SH-SY5Y (cell line): ENCODE measurements around the gene DLK1.

Experiments used
- GATA2 ChIP-seq: IDR thresholded peaks from 2 replicates; pipeline ENCODE4 v1.6.1; 2011; ENCODE audit warnings: mild to moderate bottlenecking, low read depth, low read length
- GATA3 ChIP-seq: IDR thresholded peaks from 2 replicates; pipeline ENCODE4 v1.6.1; 2011; ENCODE audit warnings: low read depth, mild to moderate bottlenecking, low read length, moderate library complexity

Gene DLK1

DNA sequence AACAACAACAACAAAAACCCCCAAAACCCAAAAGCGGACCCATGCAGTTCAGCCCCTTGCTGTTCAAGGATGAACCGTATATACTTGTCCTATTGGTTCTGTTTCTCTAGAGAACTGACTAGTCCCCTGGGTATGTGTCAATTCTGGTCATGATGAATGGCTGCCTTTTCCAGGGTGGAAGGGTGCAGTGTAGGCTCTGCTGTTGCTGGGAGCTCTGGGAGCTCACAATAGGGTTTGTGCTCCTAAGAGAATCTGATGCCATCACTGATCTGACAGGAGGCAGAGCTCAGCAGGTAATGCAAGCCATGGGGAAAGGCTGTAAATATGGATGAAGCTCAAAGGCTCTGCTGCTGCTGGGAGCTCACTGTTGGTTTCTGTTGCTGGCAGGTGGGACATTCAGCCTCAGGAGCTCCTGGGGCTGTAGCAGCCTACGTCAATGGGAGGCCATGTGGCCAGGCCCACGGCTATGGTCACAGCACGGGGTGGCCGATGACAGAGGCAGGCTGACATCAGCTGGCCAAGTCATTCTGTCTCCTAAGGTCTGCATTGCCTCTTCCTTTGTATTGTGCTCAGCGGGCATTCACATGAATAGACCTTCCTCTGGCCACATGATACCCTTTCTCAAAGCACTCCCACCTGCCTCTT, 37.9 kb downstream of the DLK1 start:
- TF ChIP-seq GATA3 (no peak), GATA2 (no peak)

DNA sequence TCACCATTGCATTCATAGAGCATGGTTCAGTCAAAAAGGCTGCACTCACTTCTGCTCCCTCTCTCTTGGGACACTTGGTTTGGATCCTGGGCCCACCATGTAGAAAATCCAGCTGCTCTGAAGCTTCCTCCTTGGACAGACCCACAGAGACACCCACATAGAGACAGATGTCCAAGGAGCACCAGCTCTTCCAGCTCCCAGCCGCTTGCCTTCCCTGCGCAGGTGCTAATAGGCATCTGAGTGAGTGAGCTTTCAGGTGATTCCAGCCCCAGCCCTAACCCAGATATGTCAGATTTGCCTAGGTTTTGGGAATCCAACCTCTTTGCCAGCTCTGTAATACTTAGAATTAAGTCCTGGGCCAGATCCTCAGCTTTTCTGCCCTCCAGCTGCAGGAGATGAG, 38.6 kb downstream of the DLK1 start:
- TF ChIP-seq GATA3 = no peak
- TF ChIP-seq GATA2 = no peak

DNA sequence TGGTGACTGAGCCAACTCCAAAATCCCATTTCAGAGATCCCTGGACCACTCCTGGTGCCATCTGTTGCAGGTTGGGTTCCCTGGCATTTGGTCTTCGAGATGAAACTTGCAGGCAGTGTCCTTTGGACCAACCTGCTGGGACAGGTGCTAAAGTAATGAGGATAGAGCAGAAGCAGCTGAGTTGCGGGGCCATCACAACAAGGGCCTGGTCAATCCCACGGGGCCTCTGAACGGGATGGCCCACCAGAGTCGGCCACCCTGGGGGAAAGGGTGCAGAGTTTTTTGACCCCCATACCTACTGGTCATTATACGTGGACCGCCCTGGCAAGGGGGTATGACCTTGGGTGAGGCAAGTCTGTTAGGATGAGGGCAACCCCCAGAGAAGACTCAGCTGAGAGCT, 39.3 kb downstream of the DLK1 start:
- TF ChIP-seq GATA3 (no peak), GATA2 (no peak)

DNA sequence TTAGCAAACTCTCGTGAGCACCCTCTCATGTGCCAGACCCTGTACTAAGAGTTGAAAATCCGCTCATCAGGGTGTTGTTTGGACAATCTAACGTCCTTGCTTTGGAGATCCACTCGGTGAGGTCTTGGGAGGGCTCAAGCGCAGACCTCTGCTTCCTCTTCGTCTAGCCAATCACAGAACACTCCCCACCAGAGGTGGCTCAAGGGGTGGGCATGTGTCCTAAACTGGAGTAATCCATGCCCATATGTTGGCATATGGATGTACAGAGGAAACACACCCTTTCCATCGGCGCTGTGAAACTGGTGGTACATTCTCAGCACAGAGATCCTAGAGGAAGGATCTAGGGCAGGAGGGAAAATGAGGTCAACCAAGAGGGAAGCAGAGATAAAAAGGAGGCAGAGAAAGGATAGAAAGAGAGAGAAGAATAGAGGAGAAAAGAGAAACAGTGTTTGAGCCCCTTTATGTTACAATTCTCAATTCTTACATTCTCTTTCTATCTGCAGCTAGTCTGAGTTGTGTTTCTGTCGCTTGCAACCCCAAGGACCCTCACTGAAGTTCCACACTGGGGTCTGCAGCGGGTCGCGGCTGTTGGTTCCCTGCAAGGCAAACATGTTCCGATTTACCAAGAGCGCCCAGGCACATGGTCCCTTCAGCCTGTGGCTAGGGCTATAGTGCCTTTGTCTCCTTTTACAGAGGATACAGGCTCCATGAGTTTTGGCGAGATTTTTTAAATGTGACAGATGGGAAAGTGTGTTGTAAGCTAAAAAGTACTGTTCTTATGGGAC, 40.5 kb downstream of the DLK1 start:
- TF ChIP-seq GATA2 (no peak), GATA3 (no peak)

DNA sequence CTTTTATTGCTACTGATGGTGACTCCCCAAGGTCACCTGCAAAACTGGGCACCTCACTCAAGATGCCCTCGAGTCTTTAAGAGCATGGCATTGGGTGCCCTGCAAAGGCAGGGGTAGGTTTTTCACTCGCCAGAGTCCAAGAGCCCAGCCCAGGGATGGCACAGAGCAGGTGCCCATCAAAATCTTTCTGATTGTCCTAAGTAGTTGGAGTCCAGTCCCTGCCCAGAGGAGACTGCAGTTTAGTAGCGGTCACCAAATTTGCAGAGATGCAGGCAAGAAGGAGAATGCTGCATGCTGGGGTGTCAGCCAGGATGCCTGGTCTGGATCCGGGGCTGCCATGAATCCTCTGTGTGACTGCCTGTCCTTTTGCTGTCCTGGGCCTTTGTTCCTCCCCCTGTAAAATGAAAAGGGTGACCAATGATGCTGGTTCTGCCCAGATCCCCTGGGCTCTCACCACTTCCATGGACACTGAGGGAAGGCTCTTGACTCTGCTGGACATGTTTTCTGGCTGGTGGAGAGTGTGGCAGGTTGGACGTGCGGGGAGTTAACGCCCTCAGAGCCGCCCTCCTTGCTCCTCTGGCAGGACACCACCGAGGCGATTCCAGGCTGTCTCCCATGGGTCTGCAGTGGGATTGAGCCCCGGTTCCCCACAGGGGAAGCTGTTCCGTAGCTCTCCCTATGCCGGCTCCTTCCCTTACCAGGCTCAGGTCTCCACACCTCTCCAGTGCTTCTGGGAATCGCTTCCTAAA, 41.3 kb downstream of the DLK1 start:
- TF ChIP-seq GATA3 (no peak), GATA2 (no peak)

DNA sequence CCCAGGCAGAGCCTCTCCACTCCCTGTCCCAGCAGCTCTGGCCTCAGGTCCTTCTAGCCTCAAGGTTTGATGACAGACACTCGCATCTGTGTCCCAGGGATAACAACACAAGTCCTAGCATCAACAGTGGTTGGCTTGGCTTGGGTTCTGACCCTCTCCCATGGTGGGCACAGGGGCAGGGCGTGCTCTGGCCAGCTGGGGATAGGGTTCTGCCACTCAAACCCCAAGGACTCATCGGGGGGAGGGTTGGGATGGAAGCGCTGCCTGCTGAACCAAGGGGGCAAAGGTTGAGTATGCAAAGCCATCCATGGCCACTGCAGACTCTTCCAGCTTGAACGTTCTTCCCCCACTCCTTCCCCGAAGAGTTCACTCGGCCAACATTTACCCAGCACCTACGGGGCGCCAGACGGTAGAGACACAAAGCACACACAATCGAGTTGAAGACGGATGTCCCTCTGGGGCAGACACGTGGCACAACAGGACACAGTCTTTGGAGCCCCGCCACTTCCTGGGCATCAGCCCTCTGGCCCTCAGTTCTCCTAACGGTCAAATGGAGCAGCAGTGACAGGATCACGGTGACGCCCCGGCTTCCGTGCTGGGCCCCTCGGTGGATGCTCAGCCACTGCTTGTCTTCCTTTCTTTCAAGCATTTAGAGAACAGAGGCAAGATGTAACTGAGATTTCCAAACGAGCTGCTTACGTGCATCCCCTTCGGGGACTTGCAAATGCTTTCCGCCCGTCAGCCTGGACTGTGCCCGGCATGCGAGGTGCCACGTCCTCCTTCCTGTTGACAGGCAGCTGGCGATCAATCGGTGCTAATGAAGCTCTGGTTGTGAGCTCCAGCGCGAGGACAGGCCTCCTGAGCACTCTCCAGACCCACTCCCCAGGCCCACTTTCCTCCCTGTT, 42.6 kb downstream of the DLK1 start:
- TF ChIP-seq GATA3 (no peak), GATA2 (no peak)

DNA sequence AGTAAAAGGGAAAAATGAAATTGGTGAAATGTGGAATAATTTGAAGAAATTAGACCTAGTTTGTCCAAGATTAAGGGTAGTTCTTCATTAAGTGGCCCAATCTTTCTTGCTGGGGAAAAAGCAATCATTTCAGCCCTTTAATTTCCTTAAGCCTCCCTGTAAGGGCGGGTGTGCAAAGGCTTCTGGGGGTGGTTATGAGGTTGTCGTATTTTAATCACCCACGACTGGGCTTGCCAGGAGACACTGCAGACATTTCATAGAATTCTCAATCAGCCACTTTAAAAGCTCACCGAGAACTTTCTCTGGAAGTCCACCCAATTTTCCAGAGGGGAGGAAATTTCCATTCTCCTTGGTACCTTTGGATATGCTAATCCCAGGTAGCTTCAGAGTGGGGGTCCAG, 43.4 kb downstream of the DLK1 start:
- TF ChIP-seq GATA2 = no peak
- no peak for TF ChIP-seq GATA3

DNA sequence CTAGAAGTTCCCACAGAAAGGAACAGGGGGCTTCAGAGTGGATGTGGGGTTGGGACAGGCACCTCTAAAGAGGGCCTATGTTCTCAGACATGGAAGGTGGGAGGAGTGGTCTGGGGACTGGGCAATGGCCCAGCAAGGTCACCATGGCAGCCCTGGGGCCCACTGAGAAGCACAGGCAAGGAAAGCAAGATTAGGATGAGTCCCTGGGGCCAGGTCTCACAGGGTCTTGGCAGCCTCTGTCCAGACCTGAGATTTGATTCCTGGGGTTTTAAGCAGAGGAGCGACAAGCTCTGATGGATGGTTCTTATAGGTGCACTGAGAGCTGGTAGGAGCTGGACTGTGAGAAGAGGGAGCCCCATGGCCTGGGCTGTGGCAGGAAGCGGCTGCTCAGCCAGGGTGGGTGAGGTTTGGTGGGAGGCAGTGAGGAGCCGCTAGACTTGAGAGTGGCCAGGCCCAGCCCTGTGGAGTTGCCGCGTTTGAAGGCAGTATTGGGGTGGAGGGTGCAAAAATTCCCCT, 44.0 kb downstream of the DLK1 start:
- TF ChIP-seq GATA3 (no peak), GATA2 (no peak)

DNA sequence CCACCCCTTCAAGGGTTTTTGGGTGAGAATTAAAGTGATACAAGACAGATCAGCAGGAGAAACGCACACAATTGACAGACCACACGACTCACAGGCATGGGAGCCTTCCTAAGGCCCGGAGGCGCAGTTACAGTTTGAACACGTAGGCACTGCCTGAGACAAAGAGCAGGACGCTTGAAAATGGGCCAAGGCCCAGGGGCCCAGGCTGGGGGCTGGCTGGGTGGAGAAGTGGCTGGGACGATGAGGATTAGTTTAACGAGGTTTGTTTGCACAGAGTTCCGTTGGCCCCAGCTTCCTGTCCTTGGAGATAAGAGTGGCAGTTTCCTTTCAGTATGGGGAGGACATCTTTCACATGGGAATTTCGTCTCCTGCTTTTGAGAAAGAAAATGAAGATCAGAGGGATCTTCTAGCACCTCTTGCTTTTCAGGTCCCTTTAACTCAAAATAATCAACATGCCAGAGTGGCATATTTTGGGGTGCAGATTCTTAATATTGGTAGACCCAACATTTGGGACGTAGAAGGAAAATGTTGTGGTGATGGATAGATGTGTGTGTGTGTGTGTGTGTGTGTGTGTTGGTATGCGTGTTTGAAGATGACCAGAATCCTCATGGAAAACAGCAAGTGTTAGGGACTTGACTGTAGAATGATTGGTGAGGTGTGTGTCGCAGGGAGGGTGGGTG, 44.6 kb downstream of the DLK1 start:
- TF ChIP-seq GATA3 (no peak), GATA2 (no peak)

DNA sequence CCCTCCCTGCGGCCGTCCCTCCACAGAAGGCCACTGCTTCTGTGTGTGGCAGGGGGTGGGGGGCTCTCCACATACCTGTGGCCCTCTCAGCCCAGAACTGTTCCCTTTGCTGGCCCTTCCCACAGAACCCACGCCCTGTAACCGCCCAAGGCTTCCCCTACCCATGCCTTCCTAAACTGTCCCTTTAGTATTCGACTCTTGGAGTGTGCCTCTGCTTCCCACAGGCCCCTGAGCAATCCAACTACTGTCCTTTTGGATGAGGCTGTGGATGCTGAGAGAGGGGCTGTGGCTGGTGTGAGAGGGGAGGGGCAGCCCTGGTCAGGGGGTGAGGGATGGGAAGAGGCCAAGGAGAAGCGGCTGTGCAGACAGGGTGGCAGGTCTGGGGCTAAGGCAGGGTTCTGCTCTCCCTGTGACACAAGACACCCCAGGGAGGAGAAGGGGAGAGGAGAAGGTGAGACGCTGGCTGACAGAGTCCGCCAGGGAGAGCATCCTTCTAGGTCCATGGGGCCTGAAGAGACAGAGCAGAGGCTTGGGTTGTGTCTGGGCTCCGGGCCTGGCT, 46.0 kb downstream of the DLK1 start:
- TF ChIP-seq GATA2 = no peak
- TF ChIP-seq GATA3 = no peak

DNA sequence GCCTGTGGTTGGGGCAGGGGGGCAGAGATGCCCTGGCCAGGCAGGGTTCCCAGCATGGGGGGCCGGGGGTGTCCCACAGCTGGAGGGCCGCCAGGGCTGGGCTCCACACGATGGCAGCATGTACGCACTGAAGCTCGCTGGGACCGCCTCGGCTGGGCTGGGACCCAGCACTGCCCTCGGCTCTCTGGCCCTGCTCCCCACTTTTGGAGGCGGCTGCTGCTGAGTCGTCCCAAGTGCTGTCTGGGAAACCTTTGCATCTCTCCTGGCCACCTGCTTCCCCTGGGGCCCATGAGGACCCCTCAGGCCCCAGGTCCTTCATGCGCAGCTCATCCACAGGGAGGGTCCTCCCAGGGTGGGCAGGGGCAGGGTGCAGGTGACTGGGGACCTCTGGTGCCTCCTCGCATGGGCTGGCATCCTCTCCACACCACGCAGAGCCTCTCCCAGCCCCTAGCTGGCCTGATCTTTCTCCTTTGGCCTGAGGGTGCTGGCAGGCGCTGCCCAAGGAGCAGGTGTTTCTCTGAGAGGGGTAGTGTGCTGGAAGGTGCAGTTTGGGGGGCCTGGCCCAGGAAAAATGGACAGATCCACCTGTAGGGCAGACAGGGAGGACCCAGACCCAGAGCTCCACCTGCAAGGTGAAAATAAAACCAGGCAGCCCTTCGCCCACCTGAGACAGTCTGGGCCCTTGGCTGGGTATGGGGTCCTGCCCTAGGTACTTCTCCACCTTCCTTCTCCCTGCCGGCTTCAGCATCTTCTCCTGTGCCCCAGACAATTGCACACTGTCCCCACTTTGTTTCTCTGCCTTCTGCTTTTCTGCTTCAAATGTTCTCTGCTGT, 46.9 kb downstream of the DLK1 start:
- no peak for TF ChIP-seq GATA3
- no peak for TF ChIP-seq GATA2

DNA sequence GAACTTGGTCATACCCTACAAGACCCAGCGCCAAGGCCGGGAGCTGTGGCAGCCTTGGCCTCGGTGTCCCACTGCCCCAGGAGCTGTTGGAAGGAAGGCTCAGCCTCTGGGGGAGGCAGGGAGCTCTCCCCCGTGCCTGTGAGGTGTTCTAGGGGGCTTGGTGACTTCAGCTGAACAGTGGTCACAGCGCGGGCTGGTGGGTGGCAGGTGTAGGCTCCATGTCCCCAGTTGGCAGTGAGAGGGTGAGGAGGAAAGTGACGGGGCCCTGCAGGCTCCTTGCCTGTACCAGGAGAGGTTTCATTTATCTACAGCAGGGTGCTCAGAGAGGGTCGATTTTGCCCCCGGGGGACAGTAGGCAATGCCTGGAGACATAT, 47.5 kb downstream of the DLK1 start:
- TF ChIP-seq GATA3 (no peak), GATA2 (no peak)

DNA sequence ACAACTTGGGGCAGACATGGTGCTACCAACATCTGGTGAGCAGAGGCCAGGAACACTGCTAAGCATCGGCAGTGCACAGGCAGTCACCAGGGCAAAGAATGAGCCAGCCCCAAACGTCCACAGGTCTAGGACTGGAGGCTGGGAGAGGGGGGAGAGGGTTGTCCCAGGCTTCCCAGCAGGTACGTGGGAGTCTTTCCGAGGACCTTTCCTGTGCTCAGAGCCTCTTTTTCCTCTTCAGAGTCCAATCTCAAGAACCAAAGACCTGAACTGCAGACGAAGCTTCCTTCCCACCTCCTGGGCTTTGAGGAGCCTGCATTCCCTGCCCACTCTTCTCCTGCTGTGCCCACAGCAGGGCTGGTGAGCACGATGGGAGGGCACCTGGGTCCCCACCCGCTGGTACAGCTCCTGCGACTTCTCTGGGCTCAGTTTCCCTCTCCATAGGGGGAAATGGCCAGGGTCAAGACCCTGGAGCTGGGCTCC, 48.7 kb downstream of the DLK1 start:
- TF ChIP-seq GATA2 (no peak), GATA3 (no peak)
